ENCODE measurements around the gene SUMO2.

GRCh38 chr17:75208161-75208560, 25.4 kb upstream of the SUMO2 start:
- TF ChIP-seq ZNF8 (CRISPR knock-in tag; IDR thresholded peaks at IDR 0.05) (no peak), PATZ1 (CRISPR knock-in tag; IDR thresholded peaks at IDR 0.05; ENCODE audit: borderline replicate concordance) (no peak)

Data from SK-N-SH treated with all-trans-retinoic acid at 6 μM for 48 hours (cell line).